Measurements from ENCODE around the gene CHCHD3.

- TF ChIP-seq, protein P1, sequence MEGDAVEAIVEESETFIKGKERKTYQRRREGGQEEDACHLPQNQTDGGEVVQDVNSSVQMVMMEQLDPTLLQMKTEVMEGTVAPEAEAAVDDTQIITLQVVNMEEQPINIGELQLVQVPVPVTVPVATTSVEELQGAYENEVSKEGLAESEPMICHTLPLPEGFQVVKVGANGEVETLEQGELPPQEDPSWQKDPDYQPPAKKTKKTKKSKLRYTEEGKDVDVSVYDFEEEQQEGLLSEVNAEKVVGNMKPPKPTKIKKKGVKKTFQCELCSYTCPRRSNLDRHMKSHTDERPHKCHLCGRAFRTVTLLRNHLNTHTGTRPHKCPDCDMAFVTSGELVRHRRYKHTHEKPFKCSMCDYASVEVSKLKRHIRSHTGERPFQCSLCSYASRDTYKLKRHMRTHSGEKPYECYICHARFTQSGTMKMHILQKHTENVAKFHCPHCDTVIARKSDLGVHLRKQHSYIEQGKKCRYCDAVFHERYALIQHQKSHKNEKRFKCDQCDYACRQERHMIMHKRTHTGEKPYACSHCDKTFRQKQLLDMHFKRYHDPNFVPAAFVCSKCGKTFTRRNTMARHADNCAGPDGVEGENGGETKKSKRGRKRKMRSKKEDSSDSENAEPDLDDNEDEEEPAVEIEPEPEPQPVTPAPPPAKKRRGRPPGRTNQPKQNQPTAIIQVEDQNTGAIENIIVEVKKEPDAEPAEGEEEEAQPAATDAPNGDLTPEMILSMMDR (IDR thresholded peaks at IDR 0.05; ENCODE audit: low read depth, low read length, missing input control) = no peak
- no peak for TF ChIP-seq TAF1 (conservative IDR thresholded peaks at IDR 0.05)
- TF ChIP-seq YY1 (IDR thresholded peaks at IDR 0.05) = no peak
- TF ChIP-seq, protein P2, sequence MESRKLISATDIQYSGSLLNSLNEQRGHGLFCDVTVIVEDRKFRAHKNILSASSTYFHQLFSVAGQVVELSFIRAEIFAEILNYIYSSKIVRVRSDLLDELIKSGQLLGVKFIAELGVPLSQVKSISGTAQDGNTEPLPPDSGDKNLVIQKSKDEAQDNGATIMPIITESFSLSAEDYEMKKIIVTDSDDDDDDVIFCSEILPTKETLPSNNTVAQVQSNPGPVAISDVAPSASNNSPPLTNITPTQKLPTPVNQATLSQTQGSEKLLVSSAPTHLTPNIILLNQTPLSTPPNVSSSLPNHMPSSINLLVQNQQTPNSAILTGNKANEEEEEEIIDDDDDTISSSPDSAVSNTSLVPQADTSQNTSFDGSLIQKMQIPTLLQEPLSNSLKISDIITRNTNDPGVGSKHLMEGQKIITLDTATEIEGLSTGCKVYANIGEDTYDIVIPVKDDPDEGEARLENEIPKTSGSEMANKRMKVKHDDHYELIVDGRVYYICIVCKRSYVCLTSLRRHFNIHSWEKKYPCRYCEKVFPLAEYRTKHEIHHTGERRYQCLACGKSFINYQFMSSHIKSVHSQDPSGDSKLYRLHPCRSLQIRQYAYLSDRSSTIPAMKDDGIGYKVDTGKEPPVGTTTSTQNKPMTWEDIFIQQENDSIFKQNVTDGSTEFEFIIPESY (IDR thresholded peaks at IDR 0.05) = no peak
- no peak for TF ChIP-seq GABPA (IDR thresholded peaks at IDR 0.05 in 1 of 2, conservative IDR thresholded peaks at IDR 0.05 in 1 of 2)
- TF ChIP-seq, protein P3, sequence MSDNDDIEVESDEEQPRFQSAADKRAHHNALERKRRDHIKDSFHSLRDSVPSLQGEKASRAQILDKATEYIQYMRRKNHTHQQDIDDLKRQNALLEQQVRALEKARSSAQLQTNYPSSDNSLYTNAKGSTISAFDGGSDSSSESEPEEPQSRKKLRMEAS (IDR thresholded peaks at IDR 0.05) = no peak
- no peak for TF ChIP-seq JUND (IDR thresholded peaks at IDR 0.05)
- no peak for TF ChIP-seq SP1 (IDR thresholded peaks at IDR 0.05)
- TF ChIP-seq, protein P4, sequence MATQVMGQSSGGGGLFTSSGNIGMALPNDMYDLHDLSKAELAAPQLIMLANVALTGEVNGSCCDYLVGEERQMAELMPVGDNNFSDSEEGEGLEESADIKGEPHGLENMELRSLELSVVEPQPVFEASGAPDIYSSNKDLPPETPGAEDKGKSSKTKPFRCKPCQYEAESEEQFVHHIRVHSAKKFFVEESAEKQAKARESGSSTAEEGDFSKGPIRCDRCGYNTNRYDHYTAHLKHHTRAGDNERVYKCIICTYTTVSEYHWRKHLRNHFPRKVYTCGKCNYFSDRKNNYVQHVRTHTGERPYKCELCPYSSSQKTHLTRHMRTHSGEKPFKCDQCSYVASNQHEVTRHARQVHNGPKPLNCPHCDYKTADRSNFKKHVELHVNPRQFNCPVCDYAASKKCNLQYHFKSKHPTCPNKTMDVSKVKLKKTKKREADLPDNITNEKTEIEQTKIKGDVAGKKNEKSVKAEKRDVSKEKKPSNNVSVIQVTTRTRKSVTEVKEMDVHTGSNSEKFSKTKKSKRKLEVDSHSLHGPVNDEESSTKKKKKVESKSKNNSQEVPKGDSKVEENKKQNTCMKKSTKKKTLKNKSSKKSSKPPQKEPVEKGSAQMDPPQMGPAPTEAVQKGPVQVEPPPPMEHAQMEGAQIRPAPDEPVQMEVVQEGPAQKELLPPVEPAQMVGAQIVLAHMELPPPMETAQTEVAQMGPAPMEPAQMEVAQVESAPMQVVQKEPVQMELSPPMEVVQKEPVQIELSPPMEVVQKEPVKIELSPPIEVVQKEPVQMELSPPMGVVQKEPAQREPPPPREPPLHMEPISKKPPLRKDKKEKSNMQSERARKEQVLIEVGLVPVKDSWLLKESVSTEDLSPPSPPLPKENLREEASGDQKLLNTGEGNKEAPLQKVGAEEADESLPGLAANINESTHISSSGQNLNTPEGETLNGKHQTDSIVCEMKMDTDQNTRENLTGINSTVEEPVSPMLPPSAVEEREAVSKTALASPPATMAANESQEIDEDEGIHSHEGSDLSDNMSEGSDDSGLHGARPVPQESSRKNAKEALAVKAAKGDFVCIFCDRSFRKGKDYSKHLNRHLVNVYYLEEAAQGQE (IDR thresholded peaks at IDR 0.05) = no peak
- no peak for TF ChIP-seq HNF4A (conservative IDR thresholded peaks at IDR 0.05)
Measured at GRCh38 chr7:132966754-132967469, 115.0 kb downstream of the CHCHD3 start.

Data from liver (tissue), 3 donors.